ENCODE measurements around the gene FKBP8. TPM values are rescaled to one million over a fixed set of nuclear protein-coding genes. Genes with fewer than 3 reads are reported as not detected.

FKBP8 gene
- total RNA-seq, 1 experiment from 2014 or later = 345 TPM

DNA sequence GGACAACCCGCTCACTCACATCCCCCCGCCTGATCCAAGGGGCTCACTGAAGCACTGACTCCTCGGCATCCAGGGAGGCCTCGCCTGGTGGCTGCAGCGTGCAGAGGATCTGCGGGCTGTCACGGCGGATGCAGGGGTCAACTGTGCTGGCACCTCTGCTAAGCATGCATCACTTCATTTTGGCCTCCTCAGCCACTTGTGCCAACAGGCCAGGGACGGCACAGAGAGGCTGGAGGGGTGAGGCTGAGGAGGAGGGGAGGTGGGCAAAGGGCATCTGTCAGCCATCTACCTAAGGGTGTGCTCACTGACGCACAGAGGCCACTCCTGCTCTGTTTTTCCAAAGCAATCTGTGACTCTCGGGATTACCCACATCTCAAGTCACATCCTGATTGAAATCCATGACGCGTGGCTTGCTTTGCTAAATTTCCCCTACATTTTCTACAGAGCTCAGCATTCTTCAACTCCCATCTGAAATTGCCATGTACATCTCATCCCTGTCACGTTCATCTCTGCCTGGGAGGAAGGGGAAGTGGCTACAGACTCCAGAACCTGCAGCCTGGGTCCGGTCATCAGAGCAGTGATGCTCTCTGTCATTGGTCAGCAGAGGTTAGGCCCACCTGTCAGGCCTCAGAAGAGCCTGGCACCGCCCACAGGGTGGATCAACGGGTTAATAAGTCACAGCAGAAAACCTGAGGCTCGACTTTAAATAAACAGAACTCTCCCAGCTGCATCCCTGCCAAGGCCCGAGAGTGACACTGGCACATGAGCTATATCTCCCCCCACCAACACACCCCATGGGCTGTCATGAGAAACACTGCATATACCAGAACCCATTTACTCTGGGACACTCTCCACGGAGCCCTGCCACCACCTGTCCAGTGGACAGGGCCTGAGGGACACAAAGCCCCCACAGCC lies 39.1 kb downstream of the FKBP8 start:
- no peaks in the 10 kb centered on the region for H3K27me3 Mint-ChIP-seq (ENCODE audit: low read depth)
- CTCF ChIA-PET = interaction anchor here (0.8 to 2.5 kb wide), 6 partner anchors 15 to 53 kb away, joined by 3 to 12 read pairs (median 4); no protein-coding TSS in a partner anchor
- POLR2A ChIA-PET = no interaction called here
- H3K27ac Mint-ChIP-seq = peak overlapping the region; percentile 73; the same call in 1 of the 2 replicates
- H3K4me1 Mint-ChIP-seq = peaks cover 13% of the 10 kb centered on the region
- no peaks in the 10 kb centered on the region for H3K9me3 Mint-ChIP-seq
- TF ChIP-seq, protein P1, sequence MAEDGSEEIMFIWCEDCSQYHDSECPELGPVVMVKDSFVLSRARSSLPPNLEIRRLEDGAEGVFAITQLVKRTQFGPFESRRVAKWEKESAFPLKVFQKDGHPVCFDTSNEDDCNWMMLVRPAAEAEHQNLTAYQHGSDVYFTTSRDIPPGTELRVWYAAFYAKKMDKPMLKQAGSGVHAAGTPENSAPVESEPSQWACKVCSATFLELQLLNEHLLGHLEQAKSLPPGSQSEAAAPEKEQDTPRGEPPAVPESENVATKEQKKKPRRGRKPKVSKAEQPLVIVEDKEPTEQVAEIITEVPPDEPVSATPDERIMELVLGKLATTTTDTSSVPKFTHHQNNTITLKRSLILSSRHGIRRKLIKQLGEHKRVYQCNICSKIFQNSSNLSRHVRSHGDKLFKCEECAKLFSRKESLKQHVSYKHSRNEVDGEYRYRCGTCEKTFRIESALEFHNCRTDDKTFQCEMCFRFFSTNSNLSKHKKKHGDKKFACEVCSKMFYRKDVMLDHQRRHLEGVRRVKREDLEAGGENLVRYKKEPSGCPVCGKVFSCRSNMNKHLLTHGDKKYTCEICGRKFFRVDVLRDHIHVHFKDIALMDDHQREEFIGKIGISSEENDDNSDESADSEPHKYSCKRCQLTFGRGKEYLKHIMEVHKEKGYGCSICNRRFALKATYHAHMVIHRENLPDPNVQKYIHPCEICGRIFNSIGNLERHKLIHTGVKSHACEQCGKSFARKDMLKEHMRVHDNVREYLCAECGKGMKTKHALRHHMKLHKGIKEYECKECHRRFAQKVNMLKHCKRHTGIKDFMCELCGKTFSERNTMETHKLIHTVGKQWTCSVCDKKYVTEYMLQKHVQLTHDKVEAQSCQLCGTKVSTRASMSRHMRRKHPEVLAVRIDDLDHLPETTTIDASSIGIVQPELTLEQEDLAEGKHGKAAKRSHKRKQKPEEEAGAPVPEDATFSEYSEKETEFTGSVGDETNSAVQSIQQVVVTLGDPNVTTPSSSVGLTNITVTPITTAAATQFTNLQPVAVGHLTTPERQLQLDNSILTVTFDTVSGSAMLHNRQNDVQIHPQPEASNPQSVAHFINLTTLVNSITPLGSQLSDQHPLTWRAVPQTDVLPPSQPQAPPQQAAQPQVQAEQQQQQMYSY (CRISPR knock-in tag; IDR thresholded peaks at IDR 0.05) = peak; percentile 22; the same call in 1 of the 2 replicates
- TF ChIP-seq, protein P2, sequence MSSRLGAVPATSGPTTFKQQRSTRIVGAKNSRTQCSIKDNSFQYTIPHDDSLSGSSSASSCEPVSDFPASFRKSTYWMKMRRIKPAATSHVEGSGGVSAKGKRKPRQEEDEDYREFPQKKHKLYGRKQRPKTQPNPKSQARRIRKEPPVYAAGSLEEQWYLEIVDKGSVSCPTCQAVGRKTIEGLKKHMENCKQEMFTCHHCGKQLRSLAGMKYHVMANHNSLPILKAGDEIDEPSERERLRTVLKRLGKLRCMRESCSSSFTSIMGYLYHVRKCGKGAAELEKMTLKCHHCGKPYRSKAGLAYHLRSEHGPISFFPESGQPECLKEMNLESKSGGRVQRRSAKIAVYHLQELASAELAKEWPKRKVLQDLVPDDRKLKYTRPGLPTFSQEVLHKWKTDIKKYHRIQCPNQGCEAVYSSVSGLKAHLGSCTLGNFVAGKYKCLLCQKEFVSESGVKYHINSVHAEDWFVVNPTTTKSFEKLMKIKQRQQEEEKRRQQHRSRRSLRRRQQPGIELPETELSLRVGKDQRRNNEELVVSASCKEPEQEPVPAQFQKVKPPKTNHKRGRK (CRISPR knock-in tag; IDR thresholded peaks at IDR 0.05; ENCODE audit: borderline replicate concordance) = no peak
- H3K36me3 Mint-ChIP-seq = no peaks in the 10 kb centered on the region
- H3K4me3 Mint-ChIP-seq = no peak overlapping the region
- peak; percentile 68 for ATAC-seq
- DNase-seq (ENCODE audit: low spot score) = no peak

DNA sequence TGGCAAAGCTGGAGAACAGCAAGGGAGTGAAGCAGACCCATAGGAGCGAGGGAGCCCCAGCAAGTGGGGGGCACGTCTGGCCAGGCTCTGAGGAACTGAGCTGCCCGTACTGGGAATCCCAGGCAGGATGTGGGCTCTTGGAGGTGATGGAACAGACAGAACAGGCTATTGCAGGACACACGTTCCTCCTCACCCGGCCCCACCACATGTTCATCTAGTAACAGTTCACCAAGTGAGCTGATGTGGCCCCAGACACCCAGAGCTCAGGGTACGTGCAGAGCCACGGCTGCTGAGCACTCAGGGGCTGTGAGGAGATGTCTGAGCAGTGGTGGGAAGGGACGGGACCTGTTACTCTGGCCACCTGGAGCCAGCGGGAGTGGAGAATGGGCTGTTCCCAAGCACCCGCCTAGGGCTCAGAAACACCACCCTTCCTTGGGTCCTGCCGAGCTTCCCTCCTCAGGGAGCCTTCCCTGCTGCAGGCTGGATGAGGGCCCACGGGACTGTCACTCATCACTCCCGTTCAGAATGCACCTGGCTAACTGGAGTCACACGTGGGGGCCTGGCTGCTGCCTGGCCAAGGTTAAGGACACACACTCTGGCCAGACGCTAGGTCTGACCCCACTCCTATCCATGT lies 39.9 kb downstream of the FKBP8 start:
- DNase-seq (ENCODE audit: low spot score) = no peak
- ChIA-PET CTCF (interaction anchor here (0.8 to 2.5 kb wide), 4 partner anchors 15 to 52 kb away, joined by 3 to 12 read pairs (median 4); no protein-coding TSS in a partner anchor), POLR2A (no interaction called here)
- Mint-ChIP-seq H3K4me3 (no peak overlapping the region), H3K9me3 (no peaks in the 10 kb centered on the region), H3K27me3 (ENCODE audit: low read depth) (no peaks in the 10 kb centered on the region), H3K4me1 (peaks cover 13% of the 10 kb centered on the region), H3K27ac (no peak overlapping the region; the same call in 1 of the 2 replicates), H3K36me3 (no peaks in the 10 kb centered on the region)
- ATAC-seq = no peak
- no peak for TF ChIP-seq FOXK1 (CRISPR knock-in tag; IDR thresholded peaks at IDR 0.05)
- no peak for TF ChIP-seq SOX15 (CRISPR knock-in tag; IDR thresholded peaks at IDR 0.05)
- TF ChIP-seq, protein P3, sequence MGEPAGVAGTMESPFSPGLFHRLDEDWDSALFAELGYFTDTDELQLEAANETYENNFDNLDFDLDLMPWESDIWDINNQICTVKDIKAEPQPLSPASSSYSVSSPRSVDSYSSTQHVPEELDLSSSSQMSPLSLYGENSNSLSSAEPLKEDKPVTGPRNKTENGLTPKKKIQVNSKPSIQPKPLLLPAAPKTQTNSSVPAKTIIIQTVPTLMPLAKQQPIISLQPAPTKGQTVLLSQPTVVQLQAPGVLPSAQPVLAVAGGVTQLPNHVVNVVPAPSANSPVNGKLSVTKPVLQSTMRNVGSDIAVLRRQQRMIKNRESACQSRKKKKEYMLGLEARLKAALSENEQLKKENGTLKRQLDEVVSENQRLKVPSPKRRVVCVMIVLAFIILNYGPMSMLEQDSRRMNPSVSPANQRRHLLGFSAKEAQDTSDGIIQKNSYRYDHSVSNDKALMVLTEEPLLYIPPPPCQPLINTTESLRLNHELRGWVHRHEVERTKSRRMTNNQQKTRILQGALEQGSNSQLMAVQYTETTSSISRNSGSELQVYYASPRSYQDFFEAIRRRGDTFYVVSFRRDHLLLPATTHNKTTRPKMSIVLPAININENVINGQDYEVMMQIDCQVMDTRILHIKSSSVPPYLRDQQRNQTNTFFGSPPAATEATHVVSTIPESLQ (CRISPR knock-in tag; IDR thresholded peaks at IDR 0.05) = no peak
- TF ChIP-seq, protein P4, sequence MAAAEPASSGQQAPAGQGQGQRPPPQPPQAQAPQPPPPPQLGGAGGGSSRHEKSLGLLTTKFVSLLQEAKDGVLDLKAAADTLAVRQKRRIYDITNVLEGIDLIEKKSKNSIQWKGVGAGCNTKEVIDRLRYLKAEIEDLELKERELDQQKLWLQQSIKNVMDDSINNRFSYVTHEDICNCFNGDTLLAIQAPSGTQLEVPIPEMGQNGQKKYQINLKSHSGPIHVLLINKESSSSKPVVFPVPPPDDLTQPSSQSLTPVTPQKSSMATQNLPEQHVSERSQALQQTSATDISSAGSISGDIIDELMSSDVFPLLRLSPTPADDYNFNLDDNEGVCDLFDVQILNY (CRISPR knock-in tag; IDR thresholded peaks at IDR 0.05) = no peak
- TF ChIP-seq, protein P5, sequence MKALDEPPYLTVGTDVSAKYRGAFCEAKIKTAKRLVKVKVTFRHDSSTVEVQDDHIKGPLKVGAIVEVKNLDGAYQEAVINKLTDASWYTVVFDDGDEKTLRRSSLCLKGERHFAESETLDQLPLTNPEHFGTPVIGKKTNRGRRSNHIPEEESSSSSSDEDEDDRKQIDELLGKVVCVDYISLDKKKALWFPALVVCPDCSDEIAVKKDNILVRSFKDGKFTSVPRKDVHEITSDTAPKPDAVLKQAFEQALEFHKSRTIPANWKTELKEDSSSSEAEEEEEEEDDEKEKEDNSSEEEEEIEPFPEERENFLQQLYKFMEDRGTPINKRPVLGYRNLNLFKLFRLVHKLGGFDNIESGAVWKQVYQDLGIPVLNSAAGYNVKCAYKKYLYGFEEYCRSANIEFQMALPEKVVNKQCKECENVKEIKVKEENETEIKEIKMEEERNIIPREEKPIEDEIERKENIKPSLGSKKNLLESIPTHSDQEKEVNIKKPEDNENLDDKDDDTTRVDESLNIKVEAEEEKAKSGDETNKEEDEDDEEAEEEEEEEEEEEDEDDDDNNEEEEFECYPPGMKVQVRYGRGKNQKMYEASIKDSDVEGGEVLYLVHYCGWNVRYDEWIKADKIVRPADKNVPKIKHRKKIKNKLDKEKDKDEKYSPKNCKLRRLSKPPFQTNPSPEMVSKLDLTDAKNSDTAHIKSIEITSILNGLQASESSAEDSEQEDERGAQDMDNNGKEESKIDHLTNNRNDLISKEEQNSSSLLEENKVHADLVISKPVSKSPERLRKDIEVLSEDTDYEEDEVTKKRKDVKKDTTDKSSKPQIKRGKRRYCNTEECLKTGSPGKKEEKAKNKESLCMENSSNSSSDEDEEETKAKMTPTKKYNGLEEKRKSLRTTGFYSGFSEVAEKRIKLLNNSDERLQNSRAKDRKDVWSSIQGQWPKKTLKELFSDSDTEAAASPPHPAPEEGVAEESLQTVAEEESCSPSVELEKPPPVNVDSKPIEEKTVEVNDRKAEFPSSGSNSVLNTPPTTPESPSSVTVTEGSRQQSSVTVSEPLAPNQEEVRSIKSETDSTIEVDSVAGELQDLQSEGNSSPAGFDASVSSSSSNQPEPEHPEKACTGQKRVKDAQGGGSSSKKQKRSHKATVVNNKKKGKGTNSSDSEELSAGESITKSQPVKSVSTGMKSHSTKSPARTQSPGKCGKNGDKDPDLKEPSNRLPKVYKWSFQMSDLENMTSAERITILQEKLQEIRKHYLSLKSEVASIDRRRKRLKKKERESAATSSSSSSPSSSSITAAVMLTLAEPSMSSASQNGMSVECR (CRISPR knock-in tag; IDR thresholded peaks at IDR 0.05; ENCODE audit: borderline replicate concordance) = no peak
- no peak for TF ChIP-seq ZNF121 (CRISPR knock-in tag; IDR thresholded peaks at IDR 0.05)
- TF ChIP-seq, protein P1 (CRISPR knock-in tag; IDR thresholded peaks at IDR 0.05) = no peak
- TF ChIP-seq, protein P6, sequence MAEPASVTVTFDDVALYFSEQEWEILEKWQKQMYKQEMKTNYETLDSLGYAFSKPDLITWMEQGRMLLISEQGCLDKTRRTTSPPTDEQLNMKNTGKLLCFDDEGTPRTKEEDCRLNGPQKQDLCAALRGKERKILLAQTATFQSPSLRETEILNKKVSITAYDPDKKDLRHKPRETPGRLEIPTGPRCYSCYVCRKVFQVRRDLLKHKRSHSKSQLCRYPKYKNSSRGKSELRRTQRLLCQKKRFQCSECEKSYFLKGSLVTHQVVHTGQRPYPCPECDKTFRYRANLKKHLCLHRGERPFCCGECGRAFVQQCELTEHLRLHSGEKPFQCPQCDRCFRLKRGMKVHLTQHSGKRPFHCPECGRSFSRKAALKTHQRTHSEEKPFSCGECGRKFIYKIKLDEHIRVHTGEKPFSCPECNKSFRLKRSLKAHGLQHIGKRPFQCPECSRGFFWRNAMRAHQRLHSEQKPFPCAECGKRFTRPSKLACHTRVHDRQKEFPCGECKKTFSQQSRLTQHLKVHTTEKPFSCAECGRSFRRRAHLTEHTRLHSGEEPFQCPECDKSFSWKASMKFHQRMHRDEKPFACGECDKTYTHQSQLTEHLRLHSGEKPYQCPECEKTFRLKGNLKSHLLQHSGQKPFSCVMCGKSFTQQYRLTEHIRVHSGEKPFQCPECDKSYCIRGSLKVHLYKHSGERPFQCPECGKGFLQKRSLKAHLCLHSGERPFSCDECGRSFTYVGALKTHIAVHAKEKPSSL (CRISPR knock-in tag; conservative IDR thresholded peaks at IDR 0.05) = no peak

All from WTC11 (cell line).